Stimulated activated CD8-positive, alpha-beta memory T cell treated with anti-CD3 and anti-CD28 coated beads, Interleukin-12 subunit alpha, Interleukin-12 subunit beta, amount 100 ng/mL, for 1 hour (primary cell): Measurements from ENCODE around the gene SLC1A3.

ENCODE experiments used
- DNase-seq: peaks from one replicate; pipeline ENCODE4 v3.0.0-alpha.2; 2020; ENCODE audit warnings: low read depth

Gene SLC1A3

DNA sequence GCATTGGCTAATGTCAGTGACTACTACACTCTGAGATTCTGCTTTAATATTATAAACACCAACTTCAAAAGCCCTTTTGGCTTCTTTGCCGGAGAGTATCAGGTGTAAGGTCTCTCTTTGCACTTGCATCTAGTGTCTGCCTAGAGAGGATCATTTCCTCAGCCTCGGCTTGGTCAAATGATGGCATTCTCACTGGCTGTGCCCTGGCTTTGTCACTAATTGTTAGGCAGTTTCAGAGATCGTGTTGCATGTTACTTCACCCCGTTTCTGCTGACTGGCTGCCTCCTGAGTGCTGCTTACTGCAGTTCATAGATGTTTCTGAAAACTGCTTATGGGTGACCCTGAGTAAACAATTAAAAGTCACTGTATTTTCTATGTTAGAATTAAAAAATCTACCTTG lies 48.8 kb downstream of the SLC1A3 start:
- no peak for DNase-seq

DNA sequence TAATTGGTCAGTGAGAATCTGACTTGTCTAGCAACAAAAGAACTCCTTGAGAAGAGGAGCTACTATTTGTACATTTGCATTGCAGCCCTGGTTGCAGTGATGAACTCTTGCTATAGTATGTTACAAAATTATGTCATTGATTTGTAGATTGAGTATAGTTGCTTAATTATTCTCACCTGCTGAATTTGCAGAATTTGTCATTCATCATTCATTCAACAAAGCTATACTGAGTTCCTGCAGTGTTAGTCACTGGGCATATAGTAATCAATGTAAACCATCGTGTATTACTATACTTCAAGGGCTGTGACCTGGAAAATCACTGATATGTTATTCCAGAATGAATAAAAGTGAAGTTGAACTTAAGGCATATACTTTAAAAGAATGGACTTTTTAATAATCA lies 50.1 kb downstream of the SLC1A3 start:
- DNase-seq, result no peak

GRCh38 chr5:36657563-36657995 lies 51.2 kb downstream of the SLC1A3 start:
- DNase-seq, result no peak

DNA sequence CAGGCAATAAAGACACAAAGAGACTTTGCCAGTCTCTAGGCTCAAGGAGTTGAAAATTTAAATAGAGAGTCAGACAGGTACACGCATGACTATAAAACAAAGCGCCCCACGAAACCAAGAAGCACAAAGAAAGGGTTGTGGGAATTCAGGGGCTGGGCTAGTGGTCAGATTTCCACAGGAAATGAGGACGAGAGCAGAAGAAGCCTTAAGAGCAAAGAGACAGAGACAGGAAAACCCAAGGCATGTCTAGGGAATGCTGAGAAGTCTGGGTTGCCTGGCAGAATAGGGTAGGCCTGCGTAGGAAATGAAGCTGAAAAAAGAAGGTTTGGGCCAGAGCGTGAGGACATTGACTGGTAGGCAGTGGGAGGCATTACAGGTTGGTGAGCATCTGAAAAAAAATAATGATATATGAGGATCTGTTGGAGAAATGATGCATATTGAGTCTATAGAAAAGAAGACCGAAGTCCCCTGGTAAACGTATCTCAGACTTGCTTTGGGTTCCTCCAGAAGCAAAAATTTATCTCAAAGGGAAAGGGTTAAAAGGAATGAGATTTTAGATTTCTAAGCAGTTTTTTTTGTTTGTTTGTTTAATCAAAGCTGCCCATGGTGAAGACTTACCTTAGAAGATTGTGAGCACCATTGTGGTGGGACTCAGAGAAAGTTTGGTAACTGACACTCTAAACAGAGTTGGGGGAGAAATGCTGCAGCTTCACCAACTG lies 51.8 kb downstream of the SLC1A3 start:
- DNase-seq, result no peak

- no peak for DNase-seq
Observed at GRCh38 chr5:36659411-36659810, 53.0 kb downstream of the SLC1A3 start.

DNA sequence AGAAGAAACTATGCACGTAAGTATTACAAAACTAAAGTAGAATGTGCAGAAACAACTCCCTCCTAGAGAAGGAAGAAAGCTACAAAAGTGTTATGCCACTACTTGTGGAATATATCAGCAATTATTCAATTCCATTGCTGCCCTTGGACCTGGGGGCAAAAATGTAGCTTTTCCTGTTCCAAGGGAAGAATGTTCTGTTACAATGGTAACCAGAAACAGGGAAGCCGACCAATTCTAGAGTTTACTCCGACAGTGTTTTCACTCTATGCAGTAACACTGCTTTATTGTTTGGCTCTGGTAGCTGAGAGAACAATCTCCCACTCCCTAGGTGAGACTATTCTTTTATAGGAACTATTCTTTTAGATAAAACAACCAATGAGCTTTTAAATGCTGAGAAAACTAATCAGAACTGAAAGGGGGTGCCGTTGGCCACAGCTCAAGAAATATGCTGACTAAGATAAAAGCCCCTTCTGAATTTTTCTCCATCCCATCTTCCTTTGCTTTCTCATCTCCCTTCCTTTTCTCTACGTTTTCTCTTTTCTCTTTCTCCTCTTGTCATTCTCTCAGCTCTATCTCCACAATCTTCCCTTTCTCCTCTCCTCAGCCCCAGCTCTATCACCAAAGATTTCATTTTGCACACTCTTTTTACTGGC lies 54.1 kb downstream of the SLC1A3 start:
- DNase-seq, result no peak

DNA sequence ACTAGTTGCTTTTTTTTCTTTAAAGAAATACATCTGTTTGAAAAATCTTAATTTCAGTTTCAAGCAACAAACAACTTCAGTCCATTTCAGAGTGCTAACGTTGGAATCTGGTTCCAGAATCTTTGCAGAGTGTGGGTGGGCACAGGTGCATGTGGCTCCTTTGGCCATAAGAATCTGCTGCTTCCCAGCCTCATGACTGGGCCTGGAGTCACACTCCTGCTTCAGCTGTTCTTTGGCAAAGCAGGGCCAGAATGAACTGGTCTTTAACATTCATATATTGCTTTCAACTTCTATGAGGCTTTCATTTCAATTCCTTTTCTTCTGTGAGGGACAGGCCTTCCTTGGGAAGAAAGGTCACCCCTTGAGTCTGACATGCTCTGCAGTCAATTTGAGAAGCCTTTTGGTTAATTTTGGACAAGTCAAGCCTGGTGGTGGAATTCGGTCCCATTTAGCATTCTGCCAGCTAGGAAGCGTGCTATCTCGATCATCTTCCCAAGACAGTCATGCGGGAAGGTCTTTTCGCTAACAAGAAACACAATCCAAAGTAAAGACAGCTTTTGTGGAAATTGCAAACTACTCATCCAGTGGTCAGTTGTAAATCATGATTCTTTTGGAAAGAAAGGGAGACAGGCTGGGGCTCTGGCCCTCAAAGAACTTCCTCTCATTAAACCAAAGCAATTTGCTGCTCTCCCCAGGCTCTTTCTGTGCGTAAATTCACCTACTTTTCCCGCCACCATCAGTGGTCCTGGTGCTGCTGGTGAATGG lies 55.2 kb downstream of the SLC1A3 start:
- no peak for DNase-seq

- DNase-seq, result no peak
Observed at GRCh38 chr5:36662291-36662851, 56.0 kb downstream of the SLC1A3 start.

GRCh38 chr5:36664766-36665165 lies 58.4 kb downstream of the SLC1A3 start:
- DNase-seq, result no peak

GRCh38 chr5:36665628-36666027 lies 59.2 kb downstream of the SLC1A3 start:
- DNase-seq, result no peak

DNA sequence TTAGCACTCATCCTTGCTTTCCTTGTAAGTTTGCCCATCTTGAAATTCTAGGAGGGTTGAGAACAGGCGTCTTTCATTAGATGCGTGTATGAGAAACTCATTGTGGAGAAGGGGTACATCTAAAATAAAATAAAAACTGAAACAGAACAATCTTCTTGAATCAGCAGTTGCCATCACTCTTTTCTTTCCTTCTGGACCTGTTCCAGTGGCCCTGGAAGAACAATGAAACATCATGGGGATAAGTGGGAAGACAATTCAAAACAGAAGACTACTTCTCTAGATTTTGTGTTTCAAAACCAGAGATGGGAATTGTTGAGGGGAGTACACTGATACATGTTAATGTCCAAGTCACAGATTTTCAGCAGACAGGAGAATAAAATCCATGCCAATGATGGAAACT lies 59.9 kb downstream of the SLC1A3 start:
- no peak for DNase-seq

GRCh38 chr5:36666986-36667385 lies 60.6 kb downstream of the SLC1A3 start:
- no peak for DNase-seq

DNA sequence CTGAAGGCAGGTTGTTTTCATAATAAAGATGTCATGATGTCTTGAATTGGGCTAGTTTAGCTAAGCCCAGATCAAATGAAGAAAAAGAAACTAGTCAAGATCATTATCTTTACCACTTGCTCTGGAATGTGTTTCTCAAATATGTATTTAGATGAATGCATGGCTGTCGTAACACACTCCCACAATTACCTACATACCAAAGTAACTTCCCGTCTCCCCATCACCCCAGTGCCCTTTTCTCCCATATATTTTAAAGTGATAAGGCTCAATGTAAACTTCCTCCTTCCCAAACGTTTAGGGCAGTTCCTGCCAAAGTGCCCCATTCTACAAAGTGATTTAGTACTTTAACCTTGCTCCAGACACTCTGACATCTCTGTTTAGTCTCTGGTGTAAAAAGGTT lies 61.4 kb downstream of the SLC1A3 start:
- no peak for DNase-seq

GRCh38 chr5:36669015-36669651 lies 62.7 kb downstream of the SLC1A3 start:
- no peak for DNase-seq

DNA sequence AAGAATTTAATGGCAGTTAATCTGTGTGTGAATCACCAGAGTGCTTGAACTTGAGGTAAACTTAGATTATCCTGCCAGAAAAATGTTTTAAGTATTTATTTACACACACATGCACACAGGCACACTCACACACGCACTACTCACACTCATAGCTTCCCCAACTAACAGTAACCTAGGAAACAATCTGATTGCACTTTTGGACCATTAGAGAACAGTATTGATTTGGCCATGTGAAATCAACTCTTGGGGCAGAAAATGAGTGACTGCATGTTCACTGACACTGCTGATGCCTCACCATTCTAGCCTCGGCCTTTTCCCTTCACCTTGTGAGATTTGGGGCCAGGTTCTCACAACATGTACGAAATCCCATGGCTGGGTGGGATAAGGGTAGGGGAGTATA lies 64.1 kb downstream of the SLC1A3 start:
- DNase-seq, result no peak

DNA sequence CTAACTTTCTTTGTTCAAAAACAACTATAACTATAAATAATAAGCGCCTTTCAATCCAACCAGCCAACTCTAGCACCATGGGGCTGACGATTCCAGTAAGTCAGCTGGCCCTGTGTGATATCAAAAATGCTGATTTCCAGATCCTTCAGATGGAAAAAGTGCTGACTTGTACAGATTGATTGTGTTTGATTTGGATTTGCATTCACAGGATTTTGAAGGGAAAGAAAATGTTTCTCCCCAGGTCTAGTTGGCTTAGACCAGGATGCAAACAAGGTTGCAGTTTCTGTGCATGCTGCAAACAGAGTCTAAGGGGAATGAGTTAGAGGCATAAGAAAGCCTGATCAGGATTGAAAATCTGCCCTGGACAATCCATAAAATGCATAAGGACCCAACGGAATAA lies 68.9 kb downstream of the SLC1A3 start:
- no peak for DNase-seq

DNA sequence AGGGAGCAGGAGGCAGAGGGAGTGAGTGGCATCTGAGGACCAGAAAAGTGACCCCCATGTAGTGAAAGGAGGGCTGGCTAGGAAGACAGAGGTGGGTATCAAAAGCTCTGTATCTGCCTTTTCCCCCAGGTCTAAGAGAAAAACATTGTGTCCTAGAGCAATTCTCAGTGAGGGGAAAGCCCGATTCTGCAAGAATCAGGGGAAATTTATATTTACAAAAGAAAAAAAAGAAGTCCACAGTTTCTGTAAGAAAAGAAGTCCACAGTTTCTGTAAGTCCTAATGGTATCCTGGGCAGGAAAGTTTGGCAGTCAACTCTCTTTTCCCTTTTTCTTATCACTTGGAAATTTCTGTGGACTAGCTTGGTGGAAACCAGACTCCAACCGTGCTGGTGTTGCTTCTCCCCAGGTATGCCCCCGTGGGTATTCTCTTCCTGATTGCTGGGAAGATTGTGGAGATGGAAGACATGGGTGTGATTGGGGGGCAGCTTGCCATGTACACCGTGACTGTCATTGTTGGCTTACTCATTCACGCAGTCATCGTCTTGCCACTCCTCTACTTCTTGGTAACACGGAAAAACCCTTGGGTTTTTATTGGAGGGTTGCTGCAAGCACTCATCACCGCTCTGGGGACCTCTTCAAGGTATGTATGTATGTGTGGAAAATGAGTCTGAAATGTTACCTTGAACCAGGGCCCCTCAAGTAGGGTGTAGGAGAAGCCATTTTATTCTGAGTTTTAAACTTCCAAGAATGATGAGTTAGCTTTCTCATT lies 73.0 kb downstream of the SLC1A3 start:
- no peak for DNase-seq

DNA sequence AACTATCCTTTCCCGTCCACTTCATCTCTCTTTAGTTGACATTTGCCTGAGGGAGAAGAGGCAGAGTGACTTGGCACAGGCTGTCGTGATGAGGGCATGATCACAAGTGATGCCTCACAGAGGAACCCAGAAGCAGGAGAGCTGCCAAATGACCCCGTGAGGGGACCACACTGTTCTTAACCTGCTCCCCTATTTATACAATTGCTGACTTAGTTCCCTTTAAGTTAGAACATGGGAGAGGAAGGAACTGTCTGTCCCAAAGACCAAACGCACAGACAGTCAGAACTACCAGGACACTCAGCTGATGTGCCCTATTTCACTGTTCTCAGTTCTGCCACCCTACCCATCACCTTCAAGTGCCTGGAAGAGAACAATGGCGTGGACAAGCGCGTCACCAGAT lies 73.7 kb downstream of the SLC1A3 start:
- DNase-seq, result no peak

DNA sequence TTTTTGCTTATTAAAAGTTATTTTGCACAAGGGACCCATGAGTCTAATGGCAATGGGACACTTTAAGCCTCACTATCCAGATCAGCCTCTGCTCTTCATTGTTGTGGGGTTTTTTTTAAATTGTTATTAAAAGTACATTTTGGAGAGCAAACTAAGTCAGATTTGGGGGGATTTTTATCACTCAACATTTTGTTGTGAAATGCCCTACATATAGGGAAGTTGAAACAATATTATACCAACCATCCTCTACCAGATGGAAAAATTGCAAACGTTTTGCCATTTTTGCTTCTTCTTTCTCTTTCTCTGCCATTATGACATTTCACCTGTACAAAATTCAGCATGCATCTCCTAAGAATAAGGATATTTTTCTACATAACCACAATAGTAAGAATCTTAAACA lies 75.3 kb downstream of the SLC1A3 start:
- DNase-seq, result no peak

DNA sequence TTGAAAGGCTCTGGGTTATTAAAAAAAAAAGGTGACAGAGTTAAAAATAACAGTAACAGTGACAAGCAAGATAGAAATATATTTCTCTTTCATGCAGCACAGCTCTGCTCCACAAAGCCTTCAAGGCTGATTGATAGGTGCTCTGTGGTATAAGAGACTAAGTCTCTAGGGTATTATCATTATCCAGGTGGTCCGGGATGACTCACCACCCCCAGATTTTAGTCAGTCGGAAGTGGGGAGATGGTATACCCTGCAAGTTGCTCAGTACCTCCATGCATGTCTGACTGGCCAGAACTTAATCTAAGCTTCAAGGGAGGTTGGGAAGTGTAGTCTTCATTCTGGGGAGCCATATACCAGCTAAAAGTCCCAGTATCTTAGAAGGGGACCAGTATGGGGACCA lies 76.1 kb downstream of the SLC1A3 start:
- no peak for DNase-seq

DNA sequence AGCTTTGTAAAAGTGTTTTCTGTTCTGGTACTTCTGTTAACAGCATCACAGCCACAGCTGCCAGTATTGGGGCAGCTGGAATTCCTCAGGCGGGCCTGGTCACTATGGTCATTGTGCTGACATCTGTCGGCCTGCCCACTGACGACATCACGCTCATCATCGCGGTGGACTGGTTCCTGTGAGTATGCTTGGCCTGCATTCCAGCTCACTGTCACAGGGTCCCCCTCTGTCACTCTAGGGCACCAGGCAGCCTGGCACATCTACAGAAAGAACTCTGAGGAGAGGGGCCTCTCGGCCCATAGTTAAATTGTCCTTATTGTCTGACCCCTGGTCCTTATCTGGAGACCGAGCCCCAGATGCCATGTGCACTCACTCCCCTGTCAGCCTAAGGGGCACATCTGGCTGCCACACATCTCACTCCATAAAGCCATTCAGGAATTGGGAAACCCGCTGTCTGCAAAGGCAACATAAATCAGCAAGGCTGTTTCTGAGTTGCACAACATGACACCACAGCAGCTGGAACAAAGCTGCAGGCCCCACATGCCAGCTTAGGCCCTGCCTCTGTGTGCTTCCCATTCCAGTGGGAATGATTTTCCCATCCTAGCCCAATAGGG lies 77.5 kb downstream of the SLC1A3 start:
- DNase-seq, result no peak
